Left ventricle myocardium inferior (tissue), 1 donor: ENCODE results near the gene FAM149A. TPM values are rescaled to one million over a fixed set of nuclear protein-coding genes. Genes with fewer than 3 reads are reported as not detected.
A peak's percentile ranks its signal among the peaks of the same experiment; 100 is the strongest.

ENCODE experiments used
- DNase-seq: peaks from one replicate; pipeline ENCODE4 v3.0.0-alpha.2; 2020
- H3K27ac ChIP-seq: fragments of 200-600 bp; replicated peaks from 2 replicates; pipeline ENCODE4 v1.8.0; 2021
- H3K27me3 ChIP-seq: fragments of 200-600 bp; 2 replicates; pipeline ENCODE4 v1.8.0; 2021; ENCODE audit warnings: low read depth
- H3K36me3 ChIP-seq: fragments of 200-600 bp; 2 replicates; pipeline ENCODE4 v1.8.0; 2021
- H3K4me1 ChIP-seq: fragments of 200-600 bp; 2 replicates; pipeline ENCODE4 v1.8.0; 2021
- H3K4me3 ChIP-seq: fragments of 200-600 bp; 2 replicates; pipeline ENCODE4 v1.8.0; 2021; ENCODE audit warnings: mild to moderate bottlenecking, moderate library complexity
- H3K9me3 ChIP-seq: fragments of 200-600 bp; replicated peaks from 2 replicates; pipeline ENCODE4 v1.8.0; 2021
- CTCF ChIP-seq: fragments of 200-600 bp; IDR thresholded peaks from 2 replicates; pipeline ENCODE4 v1.8.0; 2021; ENCODE audit warnings: antibody characterized with exemption, mild to moderate bottlenecking, borderline replicate concordance
- intact Hi-C: fragments of 100-400 bp; cut with micrococcal nuclease; formaldehyde crosslinking; loops from one replicate; pipeline ENCODE4 v1.11.0; 2022
- total RNA-seq: library from RNA; stranded (reverse); fragmentation: NEBNext Ultra II Directional; extraction: Animal tissue kit (Norgen Biotek cat#: 25700); gene quantifications from one replicate; pipeline ENCODE4 v1.2.1, GENCODE V29; 2021
- donor health status: DM: no; HTN: yes; CAD: no; lungs with severe emphysema.

The FAM149A gene
- total RNA-seq, 1 donor from 2014 or later: 12.2 TPM

GRCh38 chr4:186192066-186192612, 87.6 kb downstream of the FAM149A start:
- peak; percentile 28 for DNase-seq
- intact Hi-C loops: no loop called here
- H3K4me3 ChIP-seq: peak overlapping the region; percentile 82
- no peaks in the 10 kb centered on the region for H3K27me3 ChIP-seq
- H3K36me3 ChIP-seq: peaks cover 21% of the 10 kb centered on the region
- H3K27ac ChIP-seq: peak overlapping the region; percentile 95
- H3K4me1 ChIP-seq: peaks cover 57% of the 10 kb centered on the region
- no peaks in the 10 kb centered on the region for H3K9me3 ChIP-seq
- no peak for TF ChIP-seq CTCF

DNA sequence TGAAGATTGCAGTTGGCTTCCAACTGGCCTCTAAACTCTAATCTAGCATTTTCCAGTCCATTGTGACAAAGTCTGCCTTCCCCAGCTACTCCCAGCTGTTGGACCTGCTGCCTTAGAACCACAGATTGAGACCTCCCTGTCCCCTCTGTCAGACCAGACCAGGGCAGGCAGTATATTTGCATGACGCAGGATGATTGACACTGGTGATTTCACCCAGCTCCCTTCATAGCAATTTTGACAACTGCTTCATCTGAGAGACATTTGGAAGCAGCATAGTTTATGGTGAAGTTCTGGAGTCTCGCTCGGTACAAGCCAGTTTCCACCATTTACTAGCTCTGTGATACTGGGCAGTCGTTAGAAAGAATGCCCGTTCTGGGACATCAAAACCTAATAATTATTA, 89.3 kb downstream of the FAM149A start:
- no peaks in the 10 kb centered on the region for H3K9me3 ChIP-seq
- peak overlapping the region; percentile 82 for H3K4me3 ChIP-seq
- peak overlapping the region; percentile 95 for H3K27ac ChIP-seq
- H3K27me3 ChIP-seq: no peaks in the 10 kb centered on the region
- peaks cover 57% of the 10 kb centered on the region for H3K4me1 ChIP-seq
- intact Hi-C loops: no loop called here
- DNase-seq: no peak
- no peak for TF ChIP-seq CTCF
- peaks cover 31% of the 10 kb centered on the region for H3K36me3 ChIP-seq

- TF ChIP-seq CTCF: no peak
- Histone ChIP-seq H3K4me1 (peaks cover 56% of the 10 kb centered on the region), H3K4me3 (no peak overlapping the region), H3K27ac (no peak overlapping the region), H3K9me3 (no peaks in the 10 kb centered on the region), H3K36me3 (peaks cover 34% of the 10 kb centered on the region), H3K27me3 (no peaks in the 10 kb centered on the region)
- intact Hi-C loops: no loop called here
- no peak for DNase-seq
Observed at GRCh38 chr4:186196063-186196462, 91.6 kb downstream of the FAM149A start.

DNA sequence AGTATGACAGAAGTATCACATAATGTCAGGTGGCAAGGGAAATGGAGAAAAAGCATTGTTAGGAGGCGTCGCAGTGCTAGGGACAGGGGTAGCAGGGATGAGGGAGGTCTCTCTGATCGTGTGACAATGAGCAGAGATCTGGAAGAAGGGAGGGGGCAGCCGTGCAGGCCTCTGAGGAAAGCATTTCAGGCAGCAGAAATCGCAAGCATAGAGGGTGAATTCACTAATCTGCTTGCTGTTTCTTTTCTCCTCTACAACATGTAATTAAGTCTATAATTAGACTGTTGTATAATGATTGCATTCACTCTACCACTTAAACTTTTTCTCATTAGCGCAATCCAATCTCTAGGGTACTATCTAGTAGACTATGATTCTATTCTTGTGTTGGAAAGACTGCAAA, 96.0 kb downstream of the FAM149A start:
- Histone ChIP-seq H3K27ac (peak overlapping the region; percentile 72), H3K4me3 (no peak overlapping the region), H3K9me3 (no peaks in the 10 kb centered on the region), H3K36me3 (peaks cover 28% of the 10 kb centered on the region), H3K4me1 (peaks cover 28% of the 10 kb centered on the region), H3K27me3 (no peaks in the 10 kb centered on the region)
- DNase-seq: no peak
- no peak for TF ChIP-seq CTCF
- intact Hi-C loops: no loop called here

DNA sequence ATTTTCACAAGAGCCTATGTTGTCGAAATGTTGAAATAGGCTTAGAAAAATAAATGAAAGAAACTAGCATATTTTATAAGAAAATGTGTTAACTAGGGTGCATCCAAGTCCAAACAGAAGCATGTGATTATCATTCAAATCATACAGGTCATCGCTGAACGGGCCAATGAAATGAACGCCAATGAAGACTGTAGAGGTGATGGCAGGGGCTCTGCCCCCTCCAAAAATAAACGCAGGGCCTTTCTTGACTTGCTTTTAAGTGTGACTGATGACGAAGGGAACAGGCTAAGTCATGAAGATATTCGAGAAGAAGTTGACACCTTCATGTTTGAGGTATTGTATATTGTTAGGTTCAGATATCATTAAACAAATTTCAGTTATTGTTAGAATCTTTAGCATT, 96.5 kb downstream of the FAM149A start:
- Histone ChIP-seq H3K27me3 (no peaks in the 10 kb centered on the region), H3K4me3 (no peak overlapping the region), H3K4me1 (peaks cover 28% of the 10 kb centered on the region), H3K9me3 (no peaks in the 10 kb centered on the region), H3K27ac (peak overlapping the region; percentile 72), H3K36me3 (peaks cover 26% of the 10 kb centered on the region)
- TF ChIP-seq CTCF: no peak
- intact Hi-C loops: no loop called here
- no peak for DNase-seq
